ENCODE results near the gene SUSD4.

Gene SUSD4

GRCh38 chr1:223329664-223330415 is 34.1 kb downstream of the SUSD4 start:
- DNase-seq (ENCODE audit: low read depth in 2 of 3, low spot score in 1 of 3) = no peak

- no peak for DNase-seq (ENCODE audit: low read depth in 2 of 3, low spot score in 1 of 3)
These were observed 34.7 kb downstream of the SUSD4 start for GRCh38 chr1:223329252-223329651.

- no peak for DNase-seq (ENCODE audit: low read depth in 2 of 3, low spot score in 1 of 3)
These were observed 35.4 kb downstream of the SUSD4 start for GRCh38 chr1:223328566-223328965.

GRCh38 chr1:223326776-223327175 is 37.2 kb downstream of the SUSD4 start:
- no peak for DNase-seq (ENCODE audit: low read depth in 2 of 3, low spot score in 1 of 3)

- DNase-seq (ENCODE audit: low read depth in 2 of 3, low spot score in 1 of 3) = peak in 1 of 3 donors; percentile 3
These were observed 40.2 kb downstream of the SUSD4 start for GRCh38 chr1:223323491-223324484.

GRCh38 chr1:223322868-223323267 is 41.1 kb downstream of the SUSD4 start:
- DNase-seq (ENCODE audit: low read depth in 2 of 3, low spot score in 1 of 3) = no peak

GRCh38 chr1:223320959-223321358 is 43.0 kb downstream of the SUSD4 start:
- DNase-seq (ENCODE audit: low read depth in 2 of 3, low spot score in 1 of 3) = no peak

- DNase-seq (ENCODE audit: low read depth in 2 of 3, low spot score in 1 of 3) = no peak
These were observed 43.9 kb downstream of the SUSD4 start for GRCh38 chr1:223319905-223320580.

GRCh38 chr1:223319398-223319797 is 44.6 kb downstream of the SUSD4 start:
- no peak for DNase-seq (ENCODE audit: low read depth in 2 of 3, low spot score in 1 of 3)

- no peak for DNase-seq (ENCODE audit: low read depth in 2 of 3, low spot score in 1 of 3)
These were observed 47.9 kb downstream of the SUSD4 start for GRCh38 chr1:223316082-223316481.

GRCh38 chr1:223315665-223316064 is 48.3 kb downstream of the SUSD4 start:
- no peak for DNase-seq (ENCODE audit: low read depth in 2 of 3, low spot score in 1 of 3)

- no peak for DNase-seq (ENCODE audit: low read depth in 2 of 3, low spot score in 1 of 3)
These were observed 50.6 kb downstream of the SUSD4 start for GRCh38 chr1:223313415-223313754.

GRCh38 chr1:223312705-223313414 is 51.1 kb downstream of the SUSD4 start:
- DNase-seq (ENCODE audit: low read depth in 2 of 3, low spot score in 1 of 3) = no peak

- no peak for DNase-seq (ENCODE audit: low read depth in 2 of 3, low spot score in 1 of 3)
These were observed 51.7 kb downstream of the SUSD4 start for GRCh38 chr1:223312273-223312672.

- no peak for DNase-seq (ENCODE audit: low read depth in 2 of 3, low spot score in 1 of 3)
These were observed 52.1 kb downstream of the SUSD4 start for GRCh38 chr1:223311826-223312225.

GRCh38 chr1:223308136-223308535 is 55.8 kb downstream of the SUSD4 start:
- DNase-seq (ENCODE audit: low read depth in 2 of 3, low spot score in 1 of 3) = no peak

- no peak for DNase-seq (ENCODE audit: low read depth in 2 of 3, low spot score in 1 of 3)
These were observed 56.4 kb downstream of the SUSD4 start for GRCh38 chr1:223307544-223307943.

GRCh38 chr1:223304931-223305330 is 59.0 kb downstream of the SUSD4 start:
- DNase-seq (ENCODE audit: low read depth in 2 of 3, low spot score in 1 of 3) = no peak

GRCh38 chr1:223301371-223301770 is 62.6 kb downstream of the SUSD4 start:
- no peak for DNase-seq (ENCODE audit: low read depth in 2 of 3, low spot score in 1 of 3)

- no peak for DNase-seq (ENCODE audit: low read depth in 2 of 3, low spot score in 1 of 3)
These were observed 64.4 kb downstream of the SUSD4 start for GRCh38 chr1:223299553-223299952.

GRCh38 chr1:223298701-223299100 is 65.3 kb downstream of the SUSD4 start:
- DNase-seq (ENCODE audit: low read depth in 2 of 3, low spot score in 1 of 3) = no peak

Measured in stimulated activated CD4-positive, alpha-beta T cell treated with anti-CD3 and anti-CD28 coated beads, Interleukin-12 subunit alpha, Interleukin-12 subunit beta, amount 100 ng/mL, for 48 hours (primary cell).